Measurements from ENCODE around the gene ITPR3.

ITPR3 gene

DNA sequence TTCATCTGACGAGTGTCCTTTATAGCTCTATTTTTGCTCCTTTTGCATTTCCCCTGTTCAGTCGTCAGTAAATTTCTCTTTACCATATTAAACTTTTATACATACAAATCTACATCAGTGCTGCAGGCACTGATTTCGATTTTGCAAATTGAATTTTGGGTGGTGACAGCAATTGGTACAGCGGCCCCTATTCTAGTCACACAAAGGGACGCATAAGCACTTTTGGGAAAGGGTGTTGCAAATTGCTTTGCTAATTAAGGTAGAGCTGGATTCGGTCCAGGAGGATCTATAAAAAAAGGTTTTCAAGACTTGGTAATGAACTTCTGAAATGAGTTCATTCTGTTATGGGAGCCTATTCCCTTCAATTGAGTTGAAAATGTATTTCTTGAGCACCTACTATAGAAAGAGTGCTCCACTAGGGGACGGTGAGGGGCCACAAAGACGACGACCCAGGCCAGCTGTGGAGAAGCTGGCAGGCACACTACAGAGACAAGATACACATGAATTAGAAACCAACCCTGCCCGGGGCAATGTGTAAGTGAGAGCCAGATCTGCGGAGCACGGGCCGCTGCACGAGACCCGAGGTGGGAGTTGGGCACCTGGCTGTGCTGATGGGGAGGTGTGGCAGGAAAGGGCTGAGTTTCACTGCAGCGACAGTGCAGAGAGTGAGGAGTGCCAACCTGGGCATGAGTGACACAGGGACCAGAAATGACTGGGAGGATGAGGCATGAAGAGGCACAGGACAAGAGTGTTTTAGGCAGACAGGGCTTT is 85.0 kb downstream of the ITPR3 start:
- no peak for DNase-seq

DNA sequence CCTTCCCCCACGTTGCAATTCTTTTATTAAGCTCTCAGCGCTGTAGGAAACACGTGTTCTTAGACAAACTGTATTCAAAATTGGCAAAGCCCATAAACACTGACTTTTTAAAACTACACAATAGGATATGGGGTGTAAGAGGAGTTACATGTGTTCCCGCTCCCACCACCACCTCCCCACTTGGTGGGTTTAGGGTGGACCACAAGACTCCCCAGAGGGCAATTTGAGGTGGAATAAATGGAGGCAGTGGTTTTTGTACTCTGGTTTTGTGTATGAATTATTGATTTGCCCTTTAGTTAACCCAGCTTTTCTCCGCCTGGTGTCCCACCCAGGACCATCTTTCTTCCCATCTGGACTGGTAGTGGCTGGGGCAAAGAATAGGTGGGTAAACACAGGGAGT is 86.6 kb downstream of the ITPR3 start:
- DNase-seq: no peak

DNA sequence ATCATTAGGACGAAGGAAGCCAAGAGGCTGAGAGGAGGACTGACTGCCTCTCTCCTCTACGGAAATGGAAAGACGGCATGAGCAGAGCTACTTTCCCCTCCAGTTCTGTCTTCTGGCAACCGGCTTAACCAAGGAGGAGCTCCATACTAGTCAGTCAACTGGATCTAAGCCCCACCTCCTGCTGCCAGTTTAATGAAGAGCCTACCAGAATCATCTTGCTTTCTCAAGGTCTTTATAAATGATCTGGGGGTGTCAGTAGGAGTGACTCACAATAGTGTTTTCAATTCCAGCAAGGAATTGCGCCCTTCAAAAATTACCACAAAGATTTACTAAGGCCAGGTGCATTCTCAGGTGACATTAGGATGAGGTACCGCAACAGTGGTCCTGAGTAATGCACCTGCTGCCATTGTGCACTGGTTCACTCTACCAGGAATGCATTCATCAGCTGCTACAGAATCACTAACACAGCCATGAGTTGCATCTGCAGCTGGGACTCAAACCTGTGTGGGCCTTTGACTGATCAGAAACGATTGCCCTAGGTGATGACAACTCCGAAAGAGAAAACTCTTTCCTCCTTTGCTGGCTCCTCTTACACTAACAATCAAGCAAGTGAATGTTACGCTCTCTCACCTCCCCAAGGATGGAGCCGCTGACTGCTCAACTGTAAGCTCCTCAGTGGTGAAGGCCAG is 87.5 kb downstream of the ITPR3 start:
- DNase-seq: no peak

DNA sequence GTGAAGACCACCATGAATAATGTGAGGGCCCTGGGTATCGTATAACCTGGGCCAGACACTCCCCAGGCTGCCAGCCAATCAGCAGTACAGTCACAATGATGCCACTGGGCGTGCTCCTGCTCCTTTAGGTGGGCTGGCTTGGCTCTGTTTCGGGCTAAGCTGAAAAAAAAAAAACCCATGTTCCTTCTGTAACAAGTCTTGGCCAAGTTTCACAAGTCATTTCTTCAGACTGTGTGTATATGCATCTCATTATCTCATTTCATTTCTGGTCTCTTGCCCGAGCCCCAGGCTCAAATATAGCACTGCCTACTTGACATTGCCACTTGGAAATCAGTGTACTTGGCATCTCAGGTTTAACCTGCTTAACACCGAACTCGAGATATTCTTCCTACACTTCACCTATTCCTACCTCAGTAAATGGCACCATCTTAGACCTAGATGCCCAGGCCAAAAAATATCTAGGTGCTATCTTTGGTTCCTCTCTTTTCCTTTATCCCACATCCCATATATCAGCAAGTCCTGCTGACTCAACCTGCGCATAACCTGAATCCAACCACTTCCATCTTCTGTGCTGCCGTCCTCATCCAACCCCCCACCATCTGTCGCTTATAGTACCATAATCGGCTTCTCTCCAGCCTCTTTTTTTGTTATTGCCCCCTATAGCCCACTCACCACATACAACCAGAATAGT is 88.6 kb downstream of the ITPR3 start:
- no peak for DNase-seq

DNA sequence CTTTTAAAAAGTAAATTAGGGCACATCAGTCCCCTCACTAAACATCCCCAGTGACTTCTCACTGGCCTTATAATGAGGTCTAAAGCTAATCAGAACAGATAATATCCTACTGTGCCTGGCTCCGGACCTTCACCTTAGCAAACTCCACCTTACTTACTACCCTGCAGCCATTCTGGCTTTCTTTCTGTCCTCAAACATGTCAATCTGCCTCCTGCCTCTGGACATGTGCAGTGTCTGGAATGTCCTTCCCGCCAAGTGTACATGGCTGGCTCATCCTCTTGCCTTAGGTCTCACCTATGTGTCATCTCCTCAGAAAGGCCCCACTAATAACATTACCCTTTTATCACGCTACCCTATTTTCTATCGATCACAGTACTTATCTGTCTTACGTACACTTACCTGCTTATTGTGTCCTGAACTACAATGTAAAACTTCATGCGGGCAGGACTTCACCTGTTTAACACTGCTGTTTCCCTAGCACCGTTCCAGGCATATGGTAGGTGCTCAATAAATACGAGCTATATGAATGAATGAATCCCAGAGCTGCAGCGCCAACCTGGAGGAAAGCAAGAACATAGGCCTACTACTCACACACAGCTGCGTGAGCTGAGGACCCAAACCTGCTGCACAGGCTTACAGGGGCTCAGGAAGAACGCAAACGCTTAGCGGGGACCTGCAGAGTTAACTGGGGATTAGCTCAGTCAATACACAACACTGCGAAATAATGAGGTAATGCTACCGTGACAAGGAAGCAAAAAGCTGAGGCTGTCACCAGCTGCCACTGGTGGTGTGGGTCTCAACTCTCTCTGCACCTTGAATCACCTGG is 89.4 kb downstream of the ITPR3 start:
- peak; percentile 22 for DNase-seq

DNA sequence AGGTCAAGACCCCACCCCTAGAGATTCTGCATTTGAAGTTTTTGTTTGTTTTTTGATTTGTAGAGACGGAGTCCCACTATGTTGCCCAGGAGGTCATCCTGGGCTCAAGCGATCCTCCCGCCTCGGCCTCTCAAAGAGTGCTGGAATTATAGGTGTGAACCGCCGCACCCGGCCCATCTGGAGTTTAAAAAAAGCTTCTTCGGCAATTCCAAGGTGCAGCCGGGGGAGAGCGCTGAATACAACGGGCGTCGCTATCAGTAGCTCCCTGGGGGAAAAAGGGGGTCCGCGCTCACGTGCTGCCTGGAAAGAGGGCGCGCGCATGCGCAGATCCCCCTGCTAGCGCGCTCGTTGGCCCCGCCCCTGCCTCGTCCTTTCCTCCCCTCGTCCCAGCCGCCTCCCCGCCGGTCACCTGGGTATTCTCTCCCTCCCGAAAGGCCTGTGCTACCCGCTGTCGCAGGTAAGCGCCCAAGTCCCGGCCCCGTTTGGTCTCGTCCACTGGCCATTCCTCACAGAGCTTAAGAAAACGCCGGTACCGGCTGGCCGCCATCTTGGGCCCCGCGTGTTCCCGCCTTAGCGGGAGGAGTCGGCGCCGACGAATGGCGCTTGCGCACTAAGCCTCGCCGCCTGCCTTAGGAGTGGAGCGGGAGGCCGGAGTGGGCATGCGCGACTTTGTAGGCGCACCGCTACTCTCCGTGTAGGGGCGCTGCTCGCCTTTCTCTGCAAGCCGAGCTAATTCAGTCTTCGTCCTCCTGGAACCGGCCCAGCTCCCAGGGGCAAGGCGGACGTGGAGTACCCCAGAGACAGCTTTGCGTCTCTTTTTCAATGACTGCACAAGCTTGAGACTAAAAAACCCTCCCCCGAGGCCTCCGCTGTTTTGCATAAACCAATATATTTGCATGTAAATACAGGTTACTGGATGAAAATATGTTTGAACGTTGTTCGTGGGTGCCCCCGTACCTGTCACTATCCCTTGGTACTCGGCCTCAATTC is 90.3 kb downstream of the ITPR3 start, which contains the start of gene UQCC2:
TSS of gene UQCC2 (minus strand) at position 561 of the 990 bp plus-strand sequence. CDS start at position 547, 14 bp downstream.
- peak; percentile 98 for DNase-seq

DNA sequence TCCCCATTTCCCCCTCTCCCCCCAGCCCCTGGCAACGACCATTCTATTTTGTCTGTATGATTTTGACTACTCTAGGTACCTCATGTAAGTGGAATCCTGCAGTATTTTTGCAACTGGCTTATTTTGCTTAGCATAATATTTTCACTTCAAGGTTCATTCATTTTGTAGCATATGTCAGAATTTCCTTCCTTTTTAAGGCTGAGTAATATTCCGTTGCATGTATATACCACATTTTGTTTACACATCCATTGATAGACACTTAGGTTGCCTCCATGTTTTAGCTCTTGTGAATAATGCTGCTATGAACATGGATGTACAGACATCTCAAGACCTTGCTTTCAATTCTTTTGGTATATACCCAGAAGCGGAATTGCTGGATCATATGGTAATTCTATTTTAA is 91.8 kb downstream of the ITPR3 start:
- DNase-seq: no peak

DNA sequence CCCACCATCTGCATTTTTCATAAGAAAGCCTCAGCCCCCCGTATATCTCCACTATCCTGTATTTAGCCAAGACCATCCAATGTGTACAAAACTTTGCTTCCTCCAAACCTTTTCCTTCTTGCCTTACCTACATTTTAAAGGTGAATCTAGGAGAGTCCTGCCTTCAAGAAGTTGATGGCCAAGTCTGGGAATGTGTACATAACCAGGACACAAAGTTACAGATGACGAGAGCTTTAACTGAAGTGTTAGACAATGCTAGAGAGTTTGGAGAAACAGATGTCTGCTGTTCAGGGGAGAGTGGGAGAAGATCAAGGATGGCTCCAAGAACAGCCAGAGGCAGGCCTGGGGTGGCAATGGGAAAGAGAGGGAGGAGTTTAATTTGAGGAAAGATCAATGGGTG is 92.7 kb downstream of the ITPR3 start:
- DNase-seq: no peak

DNA sequence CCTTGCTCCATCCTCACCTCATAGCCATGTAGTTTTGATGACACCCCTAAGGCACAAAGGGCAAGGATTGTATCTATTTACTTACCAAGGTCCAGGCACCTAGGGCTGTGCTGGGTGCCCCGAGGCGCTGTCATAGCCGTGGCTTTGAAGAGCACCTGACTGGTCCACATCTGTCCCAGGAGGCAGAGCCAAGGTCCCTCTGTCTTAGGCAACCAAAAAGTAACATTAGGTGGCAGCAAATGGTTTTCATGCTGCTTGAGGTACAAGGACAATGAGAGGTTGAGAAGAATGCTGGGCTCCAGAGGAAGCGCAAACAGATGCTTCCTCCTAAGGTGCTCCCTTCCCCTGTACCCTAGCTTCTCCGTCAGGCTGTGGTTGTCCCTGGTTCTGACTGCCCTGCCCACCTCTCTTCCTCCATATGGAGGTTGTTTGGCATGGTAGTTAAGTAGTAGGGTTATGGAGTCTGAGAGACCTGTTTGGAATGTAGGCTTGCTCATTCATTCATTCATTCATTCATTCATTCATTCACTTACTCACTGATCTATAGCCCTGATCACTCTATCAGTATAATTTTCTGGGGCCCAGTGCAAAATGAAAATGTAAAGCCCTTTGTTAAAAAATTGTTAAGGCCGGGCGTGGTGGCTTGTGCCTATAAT is 93.4 kb downstream of the ITPR3 start:
- DNase-seq: no peak

DNA sequence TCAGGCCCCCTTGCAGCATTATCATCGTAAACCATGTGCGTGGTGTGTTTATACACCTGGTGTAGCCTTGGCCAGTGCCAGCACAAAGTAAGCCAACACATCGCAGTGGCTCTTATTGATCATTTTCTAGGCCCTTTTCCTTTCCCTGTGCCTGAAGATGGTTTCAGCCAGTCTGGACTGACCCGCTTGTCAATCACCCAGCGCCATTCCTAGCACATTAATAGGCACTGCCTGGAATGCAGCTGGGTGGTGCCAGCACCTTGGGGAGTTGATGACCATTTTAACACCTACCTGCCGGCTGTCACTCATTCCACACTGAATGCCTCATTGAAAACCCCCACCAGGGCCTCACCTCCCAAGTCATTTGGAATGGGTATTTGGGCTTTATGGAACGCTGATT is 95.3 kb downstream of the ITPR3 start:
- no peak for DNase-seq

DNA sequence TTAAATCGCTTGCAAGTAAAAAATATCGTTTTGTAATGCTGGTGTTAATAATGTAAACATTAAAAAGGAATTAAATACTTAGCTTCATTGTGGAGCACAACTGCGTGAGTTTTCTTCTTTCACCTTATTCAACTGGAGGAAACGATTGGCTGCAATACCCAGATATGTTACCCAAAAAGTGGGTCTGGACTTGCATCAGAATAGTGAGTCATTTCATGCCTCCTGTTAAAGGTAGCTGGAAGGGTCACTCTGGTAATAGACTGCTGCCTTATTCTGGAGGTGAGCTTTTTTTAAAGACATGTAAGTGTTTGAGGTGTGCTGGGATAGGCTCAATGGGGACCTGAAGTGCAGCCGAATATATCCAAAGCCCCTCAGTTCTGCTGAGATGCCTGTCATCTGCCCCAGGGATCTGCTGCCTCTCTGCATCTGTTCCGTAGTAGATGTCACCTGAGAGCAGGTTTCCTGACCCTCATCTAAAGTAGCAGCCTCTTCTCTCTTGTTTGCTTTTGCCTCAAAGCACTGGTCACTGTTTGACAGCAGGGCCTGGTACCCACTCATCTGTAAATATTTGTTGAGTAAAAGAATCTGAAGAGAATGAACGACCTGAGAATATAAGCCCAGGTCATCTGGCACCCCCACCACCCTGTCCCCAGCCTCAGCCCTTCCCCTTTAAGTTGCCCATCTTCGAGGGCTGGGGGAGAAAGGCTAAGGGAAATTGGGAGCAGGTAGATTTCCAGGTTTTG is 95.9 kb downstream of the ITPR3 start:
- no peak for DNase-seq

DNA sequence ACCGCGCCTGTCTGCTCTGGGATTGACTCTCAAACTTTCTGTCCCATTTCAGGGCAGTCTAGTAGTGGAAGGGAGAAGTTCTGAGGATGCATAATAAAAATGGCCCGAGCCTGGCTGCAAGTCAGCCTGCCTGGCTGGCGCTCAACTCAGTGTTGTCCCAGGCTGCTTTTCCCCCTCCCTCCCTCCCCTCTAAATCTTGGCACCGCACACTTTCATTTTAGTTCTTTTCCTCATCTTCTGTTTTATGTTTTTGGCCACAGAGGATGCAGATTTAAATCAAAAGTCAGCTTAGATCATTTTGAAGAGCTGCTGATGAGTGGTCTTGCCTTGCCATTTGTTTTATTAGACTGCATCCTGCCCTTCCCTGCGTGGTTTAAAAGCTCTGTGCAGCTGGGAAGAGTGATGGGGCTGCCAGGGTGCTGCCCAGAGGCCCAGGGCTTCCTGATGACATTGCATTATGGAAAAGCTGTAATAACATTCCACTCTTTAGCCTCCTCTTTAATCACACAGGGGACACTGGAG is 96.9 kb downstream of the ITPR3 start:
- DNase-seq: no peak

DNA sequence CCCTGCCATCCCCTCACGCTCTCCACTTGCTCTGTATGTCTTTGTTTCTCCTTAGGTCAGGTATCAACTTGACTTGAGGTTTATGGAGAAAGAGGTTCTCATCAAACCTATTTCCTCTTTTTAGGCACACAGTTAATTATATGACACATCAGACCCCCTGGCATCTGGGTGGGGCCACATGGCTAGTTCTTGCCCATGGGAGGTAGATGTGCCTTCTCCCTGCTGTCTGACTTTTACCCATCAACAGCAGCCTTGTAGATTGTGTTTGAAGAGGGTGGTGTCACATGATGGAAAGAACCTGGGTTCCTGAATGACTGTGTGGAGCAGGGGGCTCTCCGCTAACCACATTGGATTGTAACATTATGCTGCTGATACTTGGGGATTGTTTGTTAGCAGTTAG is 97.6 kb downstream of the ITPR3 start:
- DNase-seq: no peak

DNA sequence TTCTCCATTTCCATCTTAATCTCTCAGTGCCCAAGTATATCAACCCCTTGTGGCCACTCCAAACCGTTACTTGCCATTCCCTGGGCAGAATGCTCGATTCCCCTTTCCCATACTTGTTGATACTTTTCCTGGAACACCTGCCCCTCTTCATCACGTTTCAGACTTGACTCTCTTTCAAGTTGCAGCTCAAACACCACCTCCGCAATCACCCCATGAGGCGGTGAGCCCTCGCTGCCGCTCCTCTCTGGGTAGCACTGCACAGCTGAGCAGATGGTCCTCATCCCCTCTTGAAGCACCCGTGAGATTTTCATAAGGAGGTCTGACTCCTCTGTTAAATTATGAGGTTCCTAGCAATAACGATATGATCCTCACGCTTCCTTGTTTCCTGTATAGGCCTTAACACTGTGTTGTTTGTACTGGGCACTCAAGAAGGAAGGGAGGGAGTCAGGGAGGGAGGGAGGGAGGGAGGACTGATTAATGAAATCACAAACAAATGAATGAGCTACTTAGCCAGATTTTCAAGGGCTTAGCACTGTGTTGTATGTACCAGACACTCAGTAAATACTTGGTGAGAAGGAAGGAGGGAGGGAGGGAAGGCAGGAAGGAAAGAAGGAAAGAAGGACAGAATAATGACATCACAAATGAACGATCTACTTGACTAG is 98.3 kb downstream of the ITPR3 start:
- DNase-seq: no peak

DNA sequence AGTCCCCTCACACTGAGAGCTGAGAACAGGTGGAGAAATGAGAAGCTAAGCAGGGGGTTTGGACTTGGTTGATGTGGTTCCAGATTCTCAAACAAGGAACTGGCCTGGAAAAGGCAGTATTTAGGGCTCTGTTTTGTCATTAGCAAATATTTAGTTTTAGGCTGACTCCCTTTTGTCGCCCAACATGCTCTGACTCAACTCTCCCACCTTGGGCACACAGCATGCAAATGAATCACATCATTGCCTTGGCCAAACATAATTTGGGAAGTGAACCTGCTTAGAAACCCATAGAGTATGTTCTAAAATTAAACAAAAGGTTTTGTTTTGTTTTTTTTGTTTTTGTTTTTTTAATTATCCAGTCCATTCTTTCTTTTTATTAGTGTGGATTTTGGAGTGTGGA is 99.9 kb downstream of the ITPR3 start:
- DNase-seq: no peak

DNA sequence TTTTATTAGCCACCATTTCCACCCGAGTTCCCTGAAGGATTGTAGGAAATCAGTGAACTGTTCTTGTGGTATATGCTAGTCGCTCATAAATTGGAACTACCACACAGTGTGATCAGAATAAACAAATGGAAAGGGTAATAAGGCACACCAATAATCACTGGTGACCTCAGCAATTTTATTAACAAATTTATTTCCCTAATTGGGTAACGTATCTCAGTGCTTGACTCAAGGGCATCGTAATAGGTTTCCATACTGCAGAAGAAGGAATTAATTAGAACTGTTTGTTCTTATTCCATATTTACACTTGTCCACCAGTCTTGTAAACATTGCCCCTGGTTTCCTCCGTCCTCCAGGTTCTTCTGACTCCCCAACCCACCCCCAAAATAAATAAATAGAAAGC is 100.4 kb downstream of the ITPR3 start:
- DNase-seq: no peak

DNA sequence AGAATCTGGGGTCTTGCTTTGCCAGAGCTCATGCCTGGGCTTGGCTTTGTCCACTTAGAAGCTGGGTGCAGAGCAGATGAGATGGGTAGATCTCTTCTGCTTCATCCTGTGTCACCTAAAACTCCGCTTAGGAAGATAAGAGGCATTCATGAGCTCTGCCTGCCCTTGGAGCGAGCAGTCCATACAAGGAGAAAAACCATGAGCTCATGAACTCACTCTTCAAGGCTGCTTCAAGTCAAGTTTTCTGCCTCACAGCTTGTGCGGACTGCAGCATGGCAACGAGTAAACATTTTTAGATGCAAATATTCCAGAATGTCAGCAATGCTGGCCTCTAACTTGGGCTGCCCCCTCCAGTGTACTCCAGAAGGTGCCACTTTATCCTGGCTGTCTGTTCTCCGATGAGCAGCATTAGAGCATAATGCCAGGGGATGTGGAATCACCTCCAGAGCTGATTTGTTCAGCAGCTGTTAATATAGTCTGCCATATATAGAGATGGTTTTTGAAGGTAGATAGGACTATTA is 101.0 kb downstream of the ITPR3 start:
- no peak for DNase-seq

DNA sequence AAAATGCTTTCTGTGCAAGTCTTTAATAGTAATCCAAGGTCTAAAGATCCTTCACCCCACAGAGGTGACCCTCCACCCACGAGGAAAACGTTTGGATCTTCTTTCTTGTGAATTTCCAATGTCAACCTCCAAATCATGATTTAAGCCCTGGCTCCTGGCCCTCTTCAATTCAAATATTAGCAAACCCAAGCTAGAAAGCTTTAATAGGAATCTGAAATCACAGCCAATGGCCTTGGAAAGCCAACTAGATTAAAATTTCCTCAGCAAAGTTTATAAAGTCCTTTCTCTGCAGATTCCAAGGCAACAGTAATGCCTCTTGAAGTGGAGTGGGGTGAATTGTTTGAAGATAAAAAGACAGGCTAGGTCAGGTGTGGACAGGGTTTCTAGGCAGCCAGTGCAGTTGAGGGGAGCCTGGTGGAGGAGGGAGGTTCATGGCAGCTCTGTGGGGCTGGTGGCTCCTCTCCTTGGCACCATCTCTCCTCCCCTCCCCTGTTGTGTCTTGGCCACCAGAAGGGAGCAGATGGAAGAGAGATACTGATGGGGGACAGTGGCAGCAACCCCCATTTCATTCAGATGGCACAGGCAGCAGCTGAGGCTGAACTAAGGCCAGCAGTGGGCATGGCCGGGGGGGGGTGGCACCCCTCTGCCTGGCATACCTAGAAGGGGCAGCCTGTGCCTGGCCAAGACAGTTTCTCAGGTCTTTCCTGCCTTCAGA is 102.4 kb downstream of the ITPR3 start:
- no peak for DNase-seq
